Vagina (tissue), 2 donors: ENCODE measurements around the gene ZNF524. TPM values are rescaled to one million over a fixed set of nuclear protein-coding genes. Genes with fewer than 3 reads are reported as not detected.

ENCODE experiments used
- DNase-seq, 2 donors: peaks; one replicate each; pipeline ENCODE4 v3.0.0-alpha.2; 2017; ENCODE audit errors: extremely low spot score in 2 of 2
- H3K27ac ChIP-seq: fragments of 200-600 bp; sonication (generic); one replicate; pipeline ENCODE4 v1.5.1; 2019
- H3K27me3 ChIP-seq: fragments of 200-600 bp; sonication (generic); one replicate; pipeline ENCODE4 v1.5.1; 2019
- H3K36me3 ChIP-seq, 2 donors: fragments of 200-600 bp; sonication (generic); one replicate each; pipeline ENCODE4 v1.5.1; 2017 to 2019
- H3K4me1 ChIP-seq: fragments of 200-600 bp; sonication (generic); one replicate; pipeline ENCODE4 v1.5.1; 2019
- H3K4me3 ChIP-seq, 2 donors: fragments of 200-600 bp; sonication (generic); 1 replicate in 1 of 2; 2 replicates in 1 of 2; pipeline ENCODE4 v1.5.1; 2016 to 2019
- H3K9me3 ChIP-seq: fragments of 200-600 bp; sonication (generic); one replicate; pipeline ENCODE4 v1.5.1; 2019
- CTCF ChIP-seq, 3 experiments: fragments of 450-650 bp in 2 of 3; fragments of 200-600 bp in 1 of 3; sonication (generic) in 1 of 3; IDR thresholded peaks; one replicate each; pipeline ENCODE4 v1.5.1; 2017 to 2019; ENCODE audit warnings: antibody characterized with exemption in 3 of 3, mild to moderate bottlenecking in 2 of 3, moderate library complexity in 2 of 3
- POLR2A ChIP-seq, 2 donors: fragments of 450-650 bp; IDR thresholded peaks; one replicate each; pipeline ENCODE4 v1.6.1; 2017; ENCODE audit warnings: antibody characterized with exemption in 2 of 2, mild to moderate bottlenecking in 2 of 2, moderate library complexity in 2 of 2
- POLR2AphosphoS5 ChIP-seq, 2 donors: sonication (generic); formaldehyde crosslinking; IDR thresholded peaks; one replicate each; pipeline ENCODE4 v1.9.0; 2017; ENCODE audit warnings: antibody characterized with exemption in 2 of 2, mild to moderate bottlenecking in 2 of 2, low read depth in 1 of 2; ENCODE audit not compliant: insufficient read depth in 1 of 2
- intact Hi-C: fragments of 100-400 bp; cut with DNase I; formaldehyde crosslinking; loops from one replicate; pipeline ENCODE4 v1.15.1; 2023
- total RNA-seq: library from RNA; depleted of rRNA; stranded (reverse); fragments of >200 nt; gene quantifications from one replicate; pipeline ENCODE4 v1.2.3, GENCODE V29; 2016

Gene ZNF524
- total RNA-seq, 1 donor from 2014 or later, result 15.5 TPM

GRCh38 chr19:55578761-55579747, 21.0 kb upstream of the ZNF524 start:
- peaks cover 23% of the 10 kb centered on the region for H3K4me1 ChIP-seq
- TF ChIP-seq POLR2AphosphoS5 (IDR thresholded peaks at IDR 0.05; ENCODE audit: insufficient read depth in 1 of 2, low read depth in 1 of 2) (no peak), CTCF (IDR thresholded peaks at IDR 0.05) (no peak), POLR2A (IDR thresholded peaks at IDR 0.05) (no peak)
- no peaks in the 10 kb centered on the region for H3K27me3 ChIP-seq
- no peaks in the 10 kb centered on the region for H3K9me3 ChIP-seq
- peaks cover 0 to 7% of the 10 kb centered on the region in 2 donors for H3K36me3 ChIP-seq
- H3K4me3 ChIP-seq, result peak overlapping the region; percentile 96
- H3K27ac ChIP-seq, result no peak overlapping the region
- intact Hi-C loops, result no loop called here
- DNase-seq, result no peak

DNA sequence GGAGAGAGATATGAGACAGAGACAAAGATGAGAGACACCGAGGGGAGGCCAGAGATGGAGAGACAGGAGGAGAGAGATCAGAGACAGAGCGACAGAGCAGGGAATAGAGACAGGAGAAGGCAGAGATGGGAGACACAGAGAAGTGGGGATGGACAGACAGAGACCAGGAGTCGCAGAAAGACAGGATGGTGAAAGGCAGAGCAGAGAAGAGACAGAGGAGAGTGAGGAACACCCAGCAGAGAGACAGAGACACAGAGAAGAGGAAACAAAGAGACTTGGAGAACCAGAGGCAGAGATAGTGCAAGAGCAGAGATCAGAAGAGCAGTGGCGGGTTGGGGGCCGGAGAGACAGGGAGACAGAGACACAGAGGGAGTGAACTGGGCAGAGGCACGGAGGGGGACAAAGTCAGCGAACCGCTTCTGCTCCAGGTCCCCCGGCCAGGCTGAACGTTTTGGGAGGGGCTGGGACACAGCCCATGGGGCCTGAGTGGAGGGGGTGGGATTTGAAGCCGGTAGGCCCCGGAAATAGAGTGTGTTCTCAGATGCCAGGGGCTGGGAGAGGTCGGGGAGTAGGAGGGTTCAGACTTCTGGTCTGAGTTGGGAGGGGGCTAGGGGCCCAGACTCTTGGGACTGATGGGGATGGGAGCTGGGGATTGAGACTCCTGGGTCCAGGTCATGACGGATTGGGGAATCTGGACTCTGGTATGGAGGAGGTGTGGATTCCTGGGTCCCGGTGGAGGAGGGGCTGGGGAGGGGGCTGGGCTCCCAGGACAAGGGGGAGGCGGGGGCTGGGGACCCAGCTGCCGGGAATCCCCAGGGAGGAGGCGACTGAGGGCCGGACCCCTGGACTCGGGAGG, 20.1 kb upstream of the ZNF524 start:
- no peak for DNase-seq
- Histone ChIP-seq H3K36me3 (peaks cover 0 to 7% of the 10 kb centered on the region in 2 donors), H3K4me3 (peak overlapping the region; percentile 96), H3K27ac (peak overlapping the region; percentile 96), H3K27me3 (no peaks in the 10 kb centered on the region), H3K4me1 (peaks cover 23% of the 10 kb centered on the region), H3K9me3 (no peaks in the 10 kb centered on the region)
- TF ChIP-seq CTCF (IDR thresholded peaks at IDR 0.05), result no peak
- TF ChIP-seq POLR2A (IDR thresholded peaks at IDR 0.05), result no peak
- TF ChIP-seq POLR2AphosphoS5 (IDR thresholded peaks at IDR 0.05; ENCODE audit: insufficient read depth in 1 of 2, low read depth in 1 of 2), result no peak
- intact Hi-C loops, result no loop called here

- peaks cover 27% of the 10 kb centered on the region for H3K4me1 ChIP-seq
- no peaks in the 10 kb centered on the region for H3K9me3 ChIP-seq
- DNase-seq, result no peak
- H3K4me3 ChIP-seq, result peak within 1 kb of the TSS; percentile 96
- peaks cover 0 to 7% of the 10 kb centered on the region in 2 donors for H3K36me3 ChIP-seq
- H3K27ac ChIP-seq, result peak within 1 kb of the TSS; percentile 96
- peak; percentile 15 to 48 for TF ChIP-seq POLR2AphosphoS5 (IDR thresholded peaks at IDR 0.05; ENCODE audit: insufficient read depth in 1 of 2, low read depth in 1 of 2)
- TF ChIP-seq CTCF (IDR thresholded peaks at IDR 0.05), result no peak
- TF ChIP-seq POLR2A (IDR thresholded peaks at IDR 0.05), result no peak
- intact Hi-C loops, result no loop called here
- no peaks in the 10 kb centered on the region for H3K27me3 ChIP-seq
Measured at GRCh38 chr19:55580628-55581144, 19.4 kb upstream of the ZNF524 start, which contains the start of gene ZNF579. Gene ZNF579 (minus strand): TSS chr19:55580848. CDS start chr19:55579639, 1,209 bp downstream.

DNA sequence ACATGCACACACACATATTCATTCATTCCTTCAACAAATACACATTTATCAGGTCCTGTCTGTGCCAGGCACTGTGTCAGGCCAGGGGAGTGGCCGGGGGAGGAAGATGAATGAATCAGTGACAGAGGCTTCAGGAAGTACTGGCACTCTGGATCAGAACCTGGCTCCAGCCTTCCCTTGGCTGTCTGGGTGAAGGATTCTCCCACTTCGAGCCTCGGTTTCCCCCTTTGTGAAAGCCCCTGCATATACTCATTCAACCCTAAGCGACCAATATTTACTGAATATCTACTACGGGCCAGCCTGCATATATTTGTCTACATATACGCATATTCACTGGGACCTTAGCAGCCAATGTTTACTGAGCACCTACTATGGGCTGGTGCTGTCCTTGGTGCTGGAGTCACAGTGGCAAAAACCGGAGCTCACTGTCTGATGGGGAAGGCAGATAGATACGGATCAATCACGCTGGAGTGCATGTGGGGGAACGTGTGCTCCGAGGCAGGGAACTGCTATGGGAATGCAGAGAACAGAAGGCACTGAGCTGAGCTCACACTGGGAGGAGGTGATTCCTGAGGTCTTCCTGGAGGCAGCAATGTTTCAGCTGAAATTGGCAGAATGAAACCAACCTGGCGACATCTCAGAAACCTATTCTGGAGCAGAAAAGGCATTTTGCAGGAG, 18.8 kb upstream of the ZNF524 start:
- Histone ChIP-seq H3K4me3 (peak overlapping the region; percentile 96), H3K9me3 (no peaks in the 10 kb centered on the region), H3K36me3 (peaks cover 0 to 7% of the 10 kb centered on the region in 2 donors), H3K27ac (peak overlapping the region; percentile 96), H3K27me3 (no peaks in the 10 kb centered on the region), H3K4me1 (peaks cover 33% of the 10 kb centered on the region)
- intact Hi-C loops, result no loop called here
- no peak for TF ChIP-seq CTCF (IDR thresholded peaks at IDR 0.05)
- TF ChIP-seq POLR2AphosphoS5 (IDR thresholded peaks at IDR 0.05; ENCODE audit: insufficient read depth in 1 of 2, low read depth in 1 of 2), result no peak
- no peak for TF ChIP-seq POLR2A (IDR thresholded peaks at IDR 0.05)
- no peak for DNase-seq
